Suprapubic skin (tissue), 3 donors: ENCODE data around the gene CCL13.

ENCODE experiments used
- CTCF ChIP-seq, 2 donors: fragments of 200-600 bp in 1 of 2; fragments of 450-650 bp in 1 of 2; sonication (generic) in 1 of 2; IDR thresholded peaks; one replicate each; pipeline ENCODE4 v1.5.1; 2016 to 2019; ENCODE audit warnings: antibody characterized with exemption in 2 of 2, mild to moderate bottlenecking in 1 of 2, moderate library complexity in 1 of 2
- POLR2AphosphoS5 ChIP-seq, 3 donors: sonication (generic); formaldehyde crosslinking; IDR thresholded peaks; one replicate each; pipeline ENCODE4 v1.6.1; 2017; ENCODE audit warnings: antibody characterized with exemption in 3 of 3

GRCh38 chr17:34403006-34403405 is 46.7 kb downstream of the CCL13 start:
- TF ChIP-seq POLR2AphosphoS5 (IDR thresholded peaks at IDR 0.05) (no peak), CTCF (IDR thresholded peaks at IDR 0.05) (no peak)
